Upper lobe of left lung (tissue), 4 donors: ENCODE measurements around the gene CACHD1.

Experiments
- POLR2A ChIP-seq, 4 donors: fragments of 450-650 bp; IDR thresholded peaks; one replicate each; pipeline ENCODE4 v1.5.1; 2016 to 2017; ENCODE audit warnings: antibody characterized with exemption in 4 of 4, mild to moderate bottlenecking in 2 of 4
- TF ChIP-seq, protein P1 (sequence below), 6 experiments: fragments of 450-650 bp in 4 of 6; fragments of 200-600 bp in 2 of 6; sonication (generic) in 2 of 6; IDR thresholded peaks; one replicate each; pipeline ENCODE4 v1.5.1; 2016 to 2019; ENCODE audit warnings: antibody characterized with exemption in 6 of 6

DNA sequence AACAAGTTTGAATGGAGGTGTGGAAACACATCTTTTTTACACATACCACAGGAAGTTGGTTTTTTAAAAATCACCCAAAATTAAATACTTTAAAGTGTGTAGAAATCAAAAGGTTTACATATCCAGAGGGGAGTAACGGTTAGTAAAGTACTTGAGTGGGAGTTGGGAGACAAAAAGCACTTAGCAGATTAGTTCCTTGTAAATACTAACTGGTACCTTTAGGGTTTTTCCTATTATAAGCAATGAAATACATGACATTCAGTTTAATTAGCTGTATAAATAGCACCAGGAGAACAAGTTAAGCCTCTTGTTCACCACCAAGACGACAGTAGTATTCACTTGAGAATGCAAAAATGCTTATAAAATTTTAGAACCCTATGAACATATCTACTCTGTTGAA is 251.2 kb downstream of the CACHD1 start:
- TF ChIP-seq, protein P1, sequence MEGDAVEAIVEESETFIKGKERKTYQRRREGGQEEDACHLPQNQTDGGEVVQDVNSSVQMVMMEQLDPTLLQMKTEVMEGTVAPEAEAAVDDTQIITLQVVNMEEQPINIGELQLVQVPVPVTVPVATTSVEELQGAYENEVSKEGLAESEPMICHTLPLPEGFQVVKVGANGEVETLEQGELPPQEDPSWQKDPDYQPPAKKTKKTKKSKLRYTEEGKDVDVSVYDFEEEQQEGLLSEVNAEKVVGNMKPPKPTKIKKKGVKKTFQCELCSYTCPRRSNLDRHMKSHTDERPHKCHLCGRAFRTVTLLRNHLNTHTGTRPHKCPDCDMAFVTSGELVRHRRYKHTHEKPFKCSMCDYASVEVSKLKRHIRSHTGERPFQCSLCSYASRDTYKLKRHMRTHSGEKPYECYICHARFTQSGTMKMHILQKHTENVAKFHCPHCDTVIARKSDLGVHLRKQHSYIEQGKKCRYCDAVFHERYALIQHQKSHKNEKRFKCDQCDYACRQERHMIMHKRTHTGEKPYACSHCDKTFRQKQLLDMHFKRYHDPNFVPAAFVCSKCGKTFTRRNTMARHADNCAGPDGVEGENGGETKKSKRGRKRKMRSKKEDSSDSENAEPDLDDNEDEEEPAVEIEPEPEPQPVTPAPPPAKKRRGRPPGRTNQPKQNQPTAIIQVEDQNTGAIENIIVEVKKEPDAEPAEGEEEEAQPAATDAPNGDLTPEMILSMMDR (IDR thresholded peaks at IDR 0.05) = no peak
- no peak for TF ChIP-seq POLR2A (IDR thresholded peaks at IDR 0.05)
